IPS-NIHi7 (cell line): ENCODE measurements around the gene SORT1.
A peak's percentile ranks its signal among the peaks of the same experiment; 100 is the strongest.
"Not testable (repeated sequence)": the region's sequence is repeated elsewhere in the genome, so short reads cannot be mapped to it uniquely, and the experiment has no call there.

Source experiments
- DNase-seq: peaks from one replicate; pipeline ENCODE4 v3.0.0; 2012; ENCODE audit warnings: mixed read lengths; ENCODE audit errors: extremely low spot score

Gene SORT1

DNA sequence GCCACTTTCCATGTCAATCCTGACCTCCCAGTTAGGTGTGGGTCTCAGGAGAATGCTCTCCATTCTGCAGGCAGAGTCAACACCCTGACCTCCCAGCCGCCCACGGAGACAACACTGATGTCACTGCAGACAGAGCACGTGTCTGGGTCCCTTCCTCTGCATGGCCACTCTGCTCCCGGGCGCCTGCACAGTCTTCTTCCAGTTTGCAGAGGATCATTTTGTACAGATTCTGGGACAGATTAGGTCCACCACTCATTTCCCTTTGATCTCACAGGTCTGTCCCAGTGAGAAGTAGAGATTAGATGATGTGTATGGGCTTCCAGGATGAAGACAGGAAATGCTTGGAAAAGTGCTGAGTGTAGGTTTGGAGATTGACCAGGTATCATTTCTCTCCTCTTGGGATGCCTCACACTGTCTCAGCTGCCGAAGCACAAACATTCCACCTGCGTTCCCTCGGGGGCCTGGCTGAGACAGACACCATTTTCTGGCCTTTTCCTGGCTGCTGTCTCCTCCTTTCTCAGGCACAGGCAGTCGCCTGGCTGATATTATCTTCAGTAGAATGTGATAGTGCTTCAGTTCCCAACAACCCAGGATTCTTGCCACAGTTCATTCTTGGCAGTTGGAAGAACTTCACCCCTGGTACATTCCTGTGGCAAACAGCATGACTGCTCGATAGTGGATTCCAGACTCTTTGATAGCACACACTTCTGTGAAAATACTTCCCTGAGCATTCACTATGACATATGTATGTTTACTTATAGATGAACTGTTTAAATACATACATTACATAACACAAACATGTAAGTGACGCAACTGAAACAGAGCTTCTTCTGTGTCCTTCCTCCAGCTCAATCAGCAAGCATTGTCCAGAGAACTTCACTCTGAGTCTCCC is 98.8 kb downstream of the SORT1 start:
- DNase-seq: no peak

DNA sequence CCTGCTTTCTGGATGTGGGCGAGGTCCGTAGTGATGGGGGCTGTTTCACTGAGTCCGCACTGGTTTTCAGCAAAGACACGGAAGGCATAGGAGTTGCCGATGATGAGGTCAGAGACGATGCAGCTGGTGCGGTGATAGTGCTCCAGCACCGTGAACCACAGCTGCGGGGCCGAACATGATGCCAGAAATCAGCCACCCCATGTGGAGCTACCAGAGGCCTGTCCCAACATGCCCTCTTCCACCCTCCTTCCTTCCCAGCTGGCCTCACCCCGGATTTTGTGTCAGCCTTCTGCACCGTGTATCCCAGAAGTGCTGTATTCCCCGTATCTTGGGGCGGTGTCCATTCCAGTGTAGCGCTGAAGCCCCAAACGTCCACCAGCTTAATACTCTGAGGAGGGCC is 100.9 kb downstream of the SORT1 start:
- no peak for DNase-seq

DNA sequence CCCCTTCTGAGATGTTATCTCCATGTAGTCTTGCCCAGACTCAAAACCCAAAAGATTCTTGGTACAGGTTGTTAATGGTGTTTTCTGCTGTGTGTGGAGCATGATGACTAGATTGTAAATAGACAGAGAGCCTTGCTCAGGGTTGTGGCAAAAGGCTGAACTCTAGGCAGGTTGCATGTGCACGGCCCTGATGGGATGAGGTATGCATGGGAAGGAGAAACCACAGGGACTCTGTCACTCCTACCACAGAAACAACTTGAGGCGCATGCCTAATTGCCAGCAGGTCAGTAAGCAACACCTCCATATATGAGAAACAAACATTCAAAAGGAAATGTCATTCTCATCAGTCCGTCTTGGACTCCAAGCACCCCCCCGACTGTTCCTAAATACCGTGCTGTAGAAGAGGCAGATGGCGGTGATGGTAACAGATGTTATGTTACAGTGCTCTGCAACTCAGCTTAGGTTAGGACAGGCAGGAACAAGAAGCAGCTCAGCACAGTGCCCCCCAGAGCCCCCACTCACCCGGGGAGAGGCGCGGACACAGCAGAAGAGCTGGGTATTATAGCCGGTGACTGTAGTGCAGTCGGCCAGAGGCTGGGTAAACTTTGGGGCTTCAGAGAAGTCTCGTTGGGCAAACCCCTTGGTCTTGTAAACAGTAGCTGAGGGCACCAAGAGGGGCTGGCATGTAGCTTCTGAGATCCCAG is 101.9 kb downstream of the SORT1 start:
- no peak for DNase-seq

DNA sequence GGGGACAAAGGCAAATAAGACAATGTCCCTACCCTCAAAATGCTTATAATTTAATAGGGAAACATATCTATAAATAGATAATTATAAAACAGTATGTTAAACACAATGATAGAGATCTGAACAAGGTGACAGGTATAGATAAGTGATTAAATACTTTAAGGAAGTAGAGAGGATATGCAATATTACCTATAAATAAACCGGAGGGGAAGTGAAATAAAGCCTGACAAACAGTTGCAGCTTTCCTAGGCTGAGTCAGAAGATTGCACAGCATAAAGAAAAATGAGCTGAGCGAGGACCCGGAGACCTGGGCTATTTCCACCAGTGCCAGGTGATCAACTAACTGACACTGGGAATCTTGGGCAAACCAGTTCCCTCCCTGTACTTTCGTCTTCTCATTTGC is 103.2 kb downstream of the SORT1 start:
- DNase-seq: no peak

DNA sequence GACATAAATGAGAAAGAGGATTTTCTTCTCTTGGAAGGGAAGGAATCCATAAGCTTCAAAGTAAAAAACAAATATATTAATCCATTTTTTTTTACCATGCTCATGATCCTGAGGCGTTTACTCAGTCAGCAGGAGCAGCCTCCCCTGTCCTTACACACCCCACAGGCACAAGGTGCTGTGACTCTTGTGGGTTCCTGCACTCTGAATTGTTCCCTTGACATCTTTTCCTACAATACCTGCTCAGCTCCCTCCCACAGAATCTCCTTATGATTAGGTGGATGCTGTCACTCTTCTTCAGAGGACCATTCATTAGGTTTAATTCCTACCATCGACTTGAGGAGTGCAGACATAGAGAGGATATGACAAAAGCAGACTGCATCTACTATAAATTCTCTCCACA is 104.7 kb downstream of the SORT1 start:
- no peak for DNase-seq

DNA sequence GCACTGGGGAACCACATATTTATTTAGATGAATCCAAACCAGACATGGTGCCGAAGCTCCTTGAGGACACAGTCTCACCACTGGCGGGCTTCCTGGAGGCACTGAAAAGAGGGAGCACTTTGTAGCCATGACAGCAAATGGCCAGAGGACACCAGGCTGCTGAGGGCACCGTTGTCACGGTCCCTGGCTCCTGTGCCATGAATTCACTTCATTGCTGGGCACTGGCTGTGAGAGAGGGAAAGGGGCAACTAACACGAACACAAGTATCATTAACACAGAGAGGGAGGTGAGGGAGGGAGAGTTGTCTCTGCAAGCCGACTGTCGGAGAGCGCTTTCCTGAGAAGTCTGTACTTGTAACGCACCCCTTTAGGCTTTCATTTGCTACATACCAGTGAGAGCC is 105.4 kb downstream of the SORT1 start:
- no peak for DNase-seq

DNA sequence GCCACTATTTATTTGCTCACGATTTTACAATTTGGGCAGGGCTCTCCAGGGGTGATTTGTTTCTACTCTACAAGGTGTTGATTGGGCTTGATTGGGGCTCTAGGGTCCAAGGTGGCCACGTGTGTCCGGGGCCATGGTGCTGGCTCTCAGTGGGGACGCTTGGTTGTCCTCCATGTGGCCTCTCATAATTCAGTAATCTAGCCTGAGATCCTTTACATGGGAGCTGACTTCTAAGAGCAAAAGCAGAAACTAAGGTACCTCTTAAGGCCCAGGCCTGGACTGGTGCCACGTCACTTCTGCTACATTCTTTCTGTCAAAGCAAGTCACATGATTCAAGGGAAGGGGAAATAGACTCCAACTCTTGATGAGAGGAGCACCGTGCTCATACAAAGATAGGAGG is 106.7 kb downstream of the SORT1 start:
- DNase-seq: no peak

DNA sequence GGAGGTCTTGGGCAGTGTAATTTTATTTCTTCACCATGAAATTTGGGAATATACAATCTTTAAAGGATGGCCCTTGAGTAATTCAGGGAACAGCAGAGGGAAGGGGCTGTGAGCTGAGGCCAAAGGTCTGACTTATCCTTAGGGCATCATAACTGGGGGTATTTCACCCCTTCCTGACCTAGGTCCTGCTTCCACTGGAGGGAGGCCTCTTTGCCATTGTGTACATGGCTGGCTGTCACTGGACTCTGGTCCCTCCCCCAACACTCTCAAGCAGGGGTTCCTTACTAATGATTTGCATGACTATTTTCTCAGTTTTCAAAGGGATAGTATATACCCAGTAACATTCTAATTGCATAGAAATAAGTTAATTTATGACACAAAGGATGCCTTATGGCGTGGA is 107.6 kb downstream of the SORT1 start:
- DNase-seq: no peak

DNA sequence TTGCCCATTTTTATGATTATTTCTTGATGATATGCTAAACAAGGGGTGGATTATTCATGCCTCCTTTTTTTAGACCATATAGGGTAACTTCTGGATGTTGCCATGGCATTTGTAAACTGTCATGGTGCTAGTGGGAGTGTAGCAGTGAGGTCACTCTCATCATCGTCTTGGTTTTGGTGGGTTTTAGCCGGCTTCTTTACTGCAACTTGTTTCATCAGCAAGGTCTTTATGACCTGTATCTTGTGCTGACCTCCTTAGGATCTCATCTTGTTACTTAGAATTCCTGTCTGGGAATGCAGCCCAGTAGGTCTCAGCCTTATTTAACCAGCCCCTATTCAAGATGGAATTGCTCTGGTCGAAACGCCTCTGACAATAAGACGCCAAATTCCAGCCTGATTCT is 111.0 kb downstream of the SORT1 start:
- not testable (repeated sequence) for DNase-seq

DNA sequence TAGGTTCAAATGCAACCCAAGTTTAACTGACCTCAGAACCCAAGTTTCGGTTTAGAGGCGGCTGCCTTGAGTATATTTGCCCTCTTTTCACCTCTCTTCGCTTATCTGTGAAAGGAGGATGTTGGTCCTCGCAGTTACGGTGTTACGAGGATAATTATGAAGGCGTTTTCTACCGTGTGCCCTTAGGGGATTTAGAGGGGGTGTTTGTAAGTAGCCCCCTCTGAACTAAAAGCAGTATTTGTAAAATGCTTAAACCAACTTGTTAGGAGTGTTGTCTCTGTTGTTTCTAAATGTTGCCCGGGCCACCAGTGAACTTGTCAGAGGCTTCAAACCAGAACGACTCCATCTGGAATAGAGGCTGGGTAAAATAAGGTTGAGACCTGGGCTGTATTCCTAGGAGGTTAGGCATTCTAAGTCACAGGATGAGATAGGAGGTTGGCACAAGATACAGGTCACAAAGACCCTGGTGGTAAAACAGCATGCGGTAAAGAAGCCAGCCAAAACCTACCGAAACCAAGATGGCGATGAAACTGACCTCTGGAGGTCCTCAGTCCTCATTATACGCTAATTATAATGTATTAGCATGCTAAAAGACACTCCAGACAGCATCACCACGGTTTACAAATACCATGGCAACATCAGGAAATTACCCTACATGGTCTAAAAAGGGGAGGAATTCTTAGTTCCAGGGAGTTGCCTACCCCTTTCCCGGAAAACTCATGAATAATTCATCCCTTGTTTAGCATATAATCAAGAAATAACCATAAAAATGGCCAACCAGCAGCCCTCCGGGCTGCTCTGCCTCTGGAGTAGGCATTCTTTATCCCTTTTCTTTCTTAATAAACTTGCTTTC is 113.7 kb downstream of the SORT1 start:
- DNase-seq: no peak

DNA sequence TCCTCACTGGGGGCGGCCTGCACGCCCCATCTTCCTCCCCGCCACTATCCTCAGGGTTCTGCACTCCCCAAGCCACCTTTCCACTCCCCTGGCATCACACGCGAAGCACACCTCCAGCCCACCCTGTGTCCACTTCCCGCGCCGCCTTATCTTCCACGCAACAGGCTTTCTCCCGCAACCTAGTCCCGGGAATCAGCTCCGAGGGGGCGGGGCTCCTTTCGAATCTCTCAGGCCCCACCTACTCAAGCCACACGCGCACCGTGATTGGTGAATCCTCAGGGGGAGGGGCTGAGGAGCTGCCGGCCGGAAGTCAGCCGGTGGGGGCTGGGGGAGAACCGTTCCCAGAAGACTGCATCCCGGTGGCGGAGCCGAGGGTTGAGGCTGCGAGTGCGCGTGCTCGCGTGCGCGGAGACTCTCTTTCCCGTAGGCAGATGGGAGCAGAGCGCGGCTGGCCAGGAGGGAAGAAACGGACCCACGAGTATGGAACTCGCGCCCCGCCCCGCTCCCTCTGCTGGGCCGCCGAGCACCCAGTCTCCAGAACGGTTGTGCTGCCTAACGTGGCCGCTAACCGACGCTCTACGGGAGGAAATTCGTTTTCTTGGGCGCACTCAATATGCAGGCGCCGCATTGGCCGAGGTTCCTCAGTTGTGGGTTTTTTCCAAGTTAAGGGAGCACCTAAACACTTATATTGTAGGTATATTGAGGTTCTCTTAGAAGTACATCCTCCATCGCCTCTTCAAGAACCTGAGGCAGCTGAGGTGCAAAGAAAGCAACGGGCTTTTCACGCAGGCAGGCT is 114.6 kb downstream of the SORT1 start, which contains the start of gene PSRC1:
Gene PSRC1 (minus strand): TSS at position 194 of the 796 bp plus-strand sequence.
- peak; percentile 99 for DNase-seq

DNA sequence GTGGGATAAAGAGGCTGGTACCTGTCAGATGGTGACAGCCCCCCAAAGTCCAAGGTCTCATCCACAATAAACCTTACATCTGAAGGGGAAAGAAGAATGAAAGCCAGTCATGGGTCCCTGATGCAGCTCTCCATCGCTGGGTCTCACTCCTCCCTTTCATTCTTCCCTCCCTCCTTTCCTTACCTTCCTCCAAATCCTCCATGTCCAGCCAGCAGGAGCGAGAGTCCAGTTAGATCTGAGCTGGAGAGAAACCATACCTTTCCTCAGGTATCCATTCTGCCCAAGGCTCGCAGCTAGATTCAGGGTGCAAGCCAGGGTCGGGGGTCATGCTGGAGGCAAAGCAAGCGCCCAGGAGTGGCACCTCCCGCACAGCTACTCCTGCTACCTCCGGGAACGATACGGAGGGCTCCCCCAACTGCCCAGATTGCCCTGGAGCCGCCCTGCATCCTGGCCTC is 115.2 kb downstream of the SORT1 start:
- peak; percentile 65 for DNase-seq

DNA sequence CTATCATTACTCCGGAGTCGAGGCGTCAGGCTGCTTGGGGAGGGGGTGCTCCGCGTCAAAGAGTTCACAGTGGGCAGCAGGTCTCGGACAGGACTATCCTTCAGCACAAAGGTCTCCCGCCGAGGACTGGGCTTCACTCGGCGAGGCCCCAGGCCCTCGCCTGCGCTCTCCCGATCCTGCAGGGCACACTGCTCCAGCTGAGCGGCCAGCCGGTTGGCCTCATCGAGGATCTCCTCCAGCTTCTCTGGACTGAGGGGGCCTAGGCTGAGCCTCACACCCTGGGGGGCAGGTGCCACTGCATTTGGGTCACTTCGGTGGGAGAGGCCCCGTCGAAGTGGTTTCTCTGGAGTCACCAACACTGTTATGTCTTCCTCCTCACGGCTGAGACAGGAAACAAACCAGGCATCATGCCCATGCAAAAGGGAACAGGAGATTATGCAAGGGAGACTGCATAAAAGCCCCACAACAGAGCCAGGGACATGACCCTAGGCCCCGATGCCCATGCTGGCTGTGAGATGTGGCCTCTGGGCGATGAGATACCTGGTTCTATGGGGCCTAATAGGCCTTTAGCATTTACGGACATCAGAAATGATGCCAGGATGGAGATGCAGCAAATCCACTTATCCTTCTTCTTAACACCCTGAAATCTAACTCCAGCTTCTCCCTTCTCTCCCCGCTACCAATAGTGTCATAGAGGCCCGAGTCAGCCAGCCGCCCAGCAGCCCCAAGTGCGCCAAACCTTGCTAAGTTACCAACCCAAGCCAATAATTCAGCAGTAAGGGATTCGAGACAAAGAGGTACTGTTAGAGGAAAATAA is 115.8 kb downstream of the SORT1 start:
- DNase-seq: no peak

DNA sequence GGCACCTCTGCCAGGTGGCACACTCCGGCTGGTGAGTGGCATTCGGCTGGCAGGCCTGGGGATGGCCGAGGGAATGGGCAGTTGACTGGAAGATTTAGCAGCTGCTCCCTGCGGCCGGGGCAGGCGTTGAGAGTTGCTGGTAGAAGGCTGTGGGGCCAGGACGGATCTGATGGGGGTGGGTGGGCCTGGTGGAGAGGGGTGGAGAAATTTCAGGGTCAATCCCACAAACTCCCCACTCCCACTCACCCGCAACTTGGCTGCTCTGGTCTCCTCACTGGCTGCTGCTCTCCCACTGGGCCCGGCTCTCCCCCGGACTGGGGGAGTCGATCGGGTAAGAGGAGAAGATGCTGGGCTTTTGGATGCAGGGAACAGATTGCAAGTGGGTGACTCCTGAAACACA is 116.9 kb downstream of the SORT1 start:
- no peak for DNase-seq

DNA sequence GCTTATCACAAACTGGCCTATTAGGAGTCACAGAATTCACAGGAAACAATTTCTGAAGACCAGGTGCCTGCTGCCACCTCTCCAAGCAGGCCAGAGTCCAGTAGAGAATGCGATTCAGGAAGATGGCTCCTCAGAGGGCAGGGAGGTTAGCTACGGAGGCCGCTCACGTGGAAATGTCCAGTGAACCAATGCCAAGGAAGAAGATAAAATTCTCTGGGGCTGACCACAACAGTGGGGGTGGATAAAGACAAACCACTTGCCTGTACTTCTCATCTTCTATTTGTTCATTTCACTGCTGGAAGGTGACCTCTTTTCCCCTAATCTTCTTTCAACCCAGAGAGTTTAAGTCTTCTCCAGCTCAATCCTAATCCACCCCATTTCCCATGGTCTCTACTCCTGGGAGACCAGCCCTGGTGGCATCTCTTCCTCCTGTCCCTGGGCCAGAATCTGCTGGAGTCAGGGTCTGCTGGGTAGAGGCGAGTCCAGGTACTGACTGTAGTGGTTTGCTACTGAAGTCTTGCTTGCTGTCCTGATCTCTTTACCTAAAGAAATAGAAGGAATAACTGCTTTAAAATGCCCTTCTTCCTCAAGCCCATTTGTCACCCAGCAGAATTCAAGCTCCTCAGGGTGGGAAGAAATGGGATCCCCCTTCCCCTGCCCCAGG is 118.0 kb downstream of the SORT1 start:
- no peak for DNase-seq

DNA sequence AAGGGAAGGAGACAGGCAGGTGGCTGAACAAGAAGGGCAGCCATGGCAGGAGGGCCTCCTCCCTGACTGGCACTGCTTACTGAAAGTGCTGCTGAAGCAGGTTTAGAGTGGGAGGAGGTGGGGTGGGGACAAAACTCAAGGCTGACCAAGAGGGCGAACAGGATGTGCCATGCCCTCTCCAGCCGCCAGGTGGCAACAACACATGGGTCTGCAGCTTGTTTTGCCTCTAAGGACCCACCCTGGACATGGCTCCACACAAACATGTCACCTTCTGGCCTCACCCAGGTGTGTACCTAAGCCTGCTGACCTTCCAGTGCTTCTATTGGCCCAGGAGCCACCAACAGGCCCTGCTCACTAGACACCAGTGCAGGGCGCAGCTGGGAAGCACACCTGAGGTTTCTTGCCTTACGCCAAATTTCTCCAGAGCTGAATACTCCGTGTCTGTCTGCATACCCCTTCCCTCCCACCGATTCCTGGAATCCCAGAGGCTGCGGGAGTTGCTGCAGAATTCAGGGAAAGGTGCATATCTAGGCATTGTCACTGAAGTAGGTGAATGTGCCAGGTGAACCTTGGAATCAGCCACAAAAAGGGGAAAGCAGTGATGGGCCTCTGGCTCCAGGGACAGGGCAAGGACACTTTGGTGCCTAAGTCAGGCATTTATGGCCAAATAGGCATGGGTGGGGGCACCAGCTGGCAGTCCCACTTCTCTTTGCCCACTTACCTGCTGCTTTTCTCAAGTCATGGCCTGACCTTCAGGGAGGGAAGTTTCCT is 120.1 kb downstream of the SORT1 start:
- DNase-seq: peak; percentile 89

DNA sequence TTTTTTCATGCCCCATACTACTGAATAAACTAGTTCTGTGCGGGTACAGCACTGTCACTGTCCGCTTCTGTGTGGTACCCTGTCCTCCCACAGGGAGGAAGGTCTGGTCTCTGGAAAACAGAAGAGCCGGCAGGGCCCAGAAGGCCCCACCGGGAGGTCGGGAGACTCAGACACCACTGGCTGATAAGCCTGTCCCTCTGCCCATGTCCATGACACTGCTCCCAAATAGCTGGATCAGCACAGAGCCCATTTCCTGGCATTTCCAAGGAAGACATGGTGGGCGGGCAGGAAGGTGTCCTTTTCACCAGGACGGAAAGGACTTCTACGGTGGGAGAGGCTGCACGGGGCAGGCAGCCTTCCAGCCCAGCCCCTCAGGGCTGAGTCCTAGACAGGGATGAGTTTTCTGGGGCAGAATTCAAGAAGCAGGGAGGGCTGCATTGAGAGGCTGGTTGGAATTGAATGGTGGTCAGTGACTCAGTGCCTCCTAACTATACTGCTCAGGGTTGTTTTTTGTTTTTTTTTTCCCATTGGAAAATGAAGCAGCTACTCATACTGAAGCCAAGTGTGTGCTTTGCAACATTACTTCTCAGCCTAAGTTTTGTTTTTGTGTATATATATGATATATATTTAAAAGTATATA is 121.9 kb downstream of the SORT1 start:
- DNase-seq: no peak
